GM13976 (cell line): ENCODE data around the gene TACC2.
"Not testable (repeated sequence)": the region's sequence is repeated elsewhere in the genome, so short reads cannot be mapped to it uniquely, and the experiment has no call there.

Experiments used
- DNase-seq: peaks from one replicate; pipeline ENCODE4 v3.0.0; 2012; ENCODE audit warnings: low spot score
- in situ Hi-C: fragments of 300-500 bp; cut with MboI; formaldehyde crosslinking; loops from one replicate; pipeline ENCODE4 v1.12.0; 2022; ENCODE audit warnings: low sequenced_read_pairs, mixed read lengths, inconsistent platforms; ENCODE audit not compliant: unreplicated experiment
- TF ChIP-seq, protein P1 (sequence below): IDR thresholded peaks from 2 replicates; pipeline ENCODE4 v1.5.1; 2012; ENCODE audit warnings: borderline replicate concordance, mild to moderate bottlenecking; ENCODE audit not compliant: insufficient read depth; ENCODE audit errors: extremely low read depth, missing control alignments, control extremely low read depth

The TACC2 gene

DNA sequence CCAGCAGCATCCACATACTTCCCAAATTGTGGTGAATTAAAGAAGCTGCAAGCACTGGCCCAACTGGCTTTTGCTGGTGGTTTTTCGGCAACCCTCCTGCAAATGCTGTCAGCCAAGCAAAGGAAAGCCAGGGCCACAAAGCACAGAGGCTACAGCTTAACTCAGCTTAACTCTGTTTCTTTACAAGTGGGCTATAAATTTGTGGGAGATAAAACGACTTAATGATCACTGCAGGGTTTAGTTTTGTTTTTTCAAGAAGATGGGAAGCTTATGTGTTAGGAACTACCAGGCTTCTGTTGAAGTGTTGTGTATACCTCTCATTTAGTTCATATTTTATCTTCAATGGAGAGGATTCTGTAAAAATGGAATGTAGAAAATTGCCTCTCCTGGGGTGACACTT, 110.6 kb downstream of the TACC2 start:
- in situ Hi-C loops, result no loop called here

DNA sequence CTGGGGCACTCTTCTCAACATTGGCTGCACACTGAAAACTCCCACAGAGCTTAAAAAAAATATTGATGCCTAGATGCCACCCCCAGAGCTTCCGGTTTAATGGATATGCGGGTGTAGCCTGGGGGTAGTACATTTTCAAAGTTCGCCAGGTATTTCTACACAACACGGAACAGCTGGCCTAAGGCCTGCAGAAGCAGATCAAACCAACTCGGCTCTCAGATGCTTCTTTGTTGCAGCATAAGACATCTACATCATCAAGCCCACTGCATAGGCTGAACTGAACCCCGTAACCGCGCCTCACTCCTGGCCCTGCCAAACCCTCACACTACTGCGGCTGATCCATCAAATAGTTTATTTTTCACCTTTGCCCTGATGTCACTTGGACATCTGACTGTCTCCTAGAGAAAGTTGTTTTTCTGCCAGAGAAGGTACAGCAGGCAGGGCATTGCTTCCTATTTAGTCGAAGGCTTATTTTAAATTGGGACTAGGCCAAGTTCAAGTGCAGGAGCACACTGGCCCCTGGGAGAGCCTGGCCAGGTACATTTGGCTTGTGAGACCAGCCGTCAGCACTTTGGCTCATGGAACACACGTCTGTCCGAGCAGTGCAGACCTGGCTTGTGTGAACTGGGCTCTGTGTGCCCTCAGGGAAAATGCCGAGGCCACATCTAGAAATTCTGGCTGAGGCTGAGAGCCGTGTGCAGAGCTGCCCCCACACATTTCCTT, 113.3 kb downstream of the TACC2 start:
- DNase-seq, result no peak
- in situ Hi-C loops, result no loop called here
- TF ChIP-seq, protein P1, sequence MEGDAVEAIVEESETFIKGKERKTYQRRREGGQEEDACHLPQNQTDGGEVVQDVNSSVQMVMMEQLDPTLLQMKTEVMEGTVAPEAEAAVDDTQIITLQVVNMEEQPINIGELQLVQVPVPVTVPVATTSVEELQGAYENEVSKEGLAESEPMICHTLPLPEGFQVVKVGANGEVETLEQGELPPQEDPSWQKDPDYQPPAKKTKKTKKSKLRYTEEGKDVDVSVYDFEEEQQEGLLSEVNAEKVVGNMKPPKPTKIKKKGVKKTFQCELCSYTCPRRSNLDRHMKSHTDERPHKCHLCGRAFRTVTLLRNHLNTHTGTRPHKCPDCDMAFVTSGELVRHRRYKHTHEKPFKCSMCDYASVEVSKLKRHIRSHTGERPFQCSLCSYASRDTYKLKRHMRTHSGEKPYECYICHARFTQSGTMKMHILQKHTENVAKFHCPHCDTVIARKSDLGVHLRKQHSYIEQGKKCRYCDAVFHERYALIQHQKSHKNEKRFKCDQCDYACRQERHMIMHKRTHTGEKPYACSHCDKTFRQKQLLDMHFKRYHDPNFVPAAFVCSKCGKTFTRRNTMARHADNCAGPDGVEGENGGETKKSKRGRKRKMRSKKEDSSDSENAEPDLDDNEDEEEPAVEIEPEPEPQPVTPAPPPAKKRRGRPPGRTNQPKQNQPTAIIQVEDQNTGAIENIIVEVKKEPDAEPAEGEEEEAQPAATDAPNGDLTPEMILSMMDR, result no peak

More for the DNA sequence above, 110.6 kb downstream of the TACC2 start:
- no peak for DNase-seq
- TF ChIP-seq, protein P1, result no peak

GRCh38 chr10:122102869-122103525, 114.0 kb downstream of the TACC2 start:
- TF ChIP-seq, protein P1, result no peak
- DNase-seq, result no peak
- in situ Hi-C loops, result no loop called here

DNA sequence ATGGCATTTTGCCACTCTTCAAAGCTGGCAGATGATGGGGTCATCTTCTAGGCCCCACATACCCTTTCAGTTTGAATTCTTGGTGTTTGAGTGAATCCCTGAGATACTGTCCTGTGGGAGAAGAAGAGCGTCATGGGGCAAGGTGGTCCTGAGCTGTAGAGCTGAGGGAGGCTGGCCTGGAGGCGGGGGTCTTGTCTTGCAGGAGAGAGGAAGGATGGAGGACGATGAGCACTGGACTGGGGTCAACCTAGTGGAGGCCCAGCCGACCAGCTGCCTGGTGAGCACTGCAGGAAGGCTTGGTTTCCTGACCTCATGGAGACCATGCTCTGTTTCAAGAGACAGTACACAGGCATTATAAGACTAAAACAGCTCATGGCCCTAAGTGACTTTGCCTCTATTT, 114.6 kb downstream of the TACC2 start:
- in situ Hi-C loops, result no loop called here
- TF ChIP-seq, protein P1, result no peak
- no peak for DNase-seq

DNA sequence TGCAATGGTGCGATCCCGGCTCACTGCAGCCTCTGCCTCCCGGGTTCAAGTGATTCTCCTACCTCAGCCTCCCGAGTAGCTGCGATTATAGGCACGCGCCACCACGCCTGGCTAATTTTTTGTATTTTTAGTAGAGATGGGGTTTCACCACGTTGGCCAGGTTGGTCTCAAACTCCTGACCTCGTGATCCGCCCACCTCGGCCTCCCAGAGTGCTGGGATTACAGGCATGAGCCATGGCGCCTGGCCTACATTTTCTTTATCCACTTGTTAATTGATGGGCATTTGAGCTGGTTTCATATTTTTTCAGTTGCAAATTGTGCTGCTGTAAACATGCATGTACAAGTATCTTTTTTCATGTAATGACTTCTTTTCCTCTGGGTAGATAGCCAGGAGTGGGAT, 119.8 kb downstream of the TACC2 start:
- in situ Hi-C loops, DNase-seq: not testable (repeated sequence)

GRCh38 chr10:122112021-122112616, 123.2 kb downstream of the TACC2 start:
- peak; percentile 40 for DNase-seq
- TF ChIP-seq, protein P1, result no peak
- in situ Hi-C loops, result no loop called here

DNA sequence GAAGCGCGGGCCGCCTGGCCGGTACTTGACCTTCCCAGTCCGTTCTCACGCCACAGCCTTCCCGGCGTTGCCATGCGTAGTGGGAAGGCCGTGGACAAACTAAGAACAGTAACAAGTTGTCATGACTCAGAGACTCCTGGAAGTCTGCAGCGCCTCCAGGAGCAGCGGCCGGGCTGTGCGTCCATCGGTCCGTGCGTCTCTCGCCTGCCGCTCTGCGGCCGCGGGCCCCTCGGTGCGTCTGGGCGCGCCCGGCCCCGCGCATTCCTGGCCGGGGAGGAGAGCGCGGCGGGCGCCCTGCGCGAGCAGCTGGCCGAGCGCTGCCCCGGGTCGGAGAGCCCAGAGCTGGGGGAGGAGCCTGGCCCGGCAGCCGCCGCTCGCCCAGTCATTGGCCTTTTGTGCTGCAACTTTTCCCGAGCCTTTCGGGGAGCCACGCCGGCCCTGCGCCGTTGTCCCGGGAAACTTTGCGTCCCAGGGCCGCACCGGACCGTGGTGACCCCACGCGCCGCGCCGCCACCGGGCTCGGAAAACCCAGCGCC, 123.7 kb downstream of the TACC2 start:
- TF ChIP-seq, protein P1, result no peak
- DNase-seq, result peak; percentile 45
- in situ Hi-C loops, result no loop called here
